Measurements from ENCODE around the gene PPM1B. TPM values are rescaled to one million over a fixed set of nuclear protein-coding genes. Genes with fewer than 3 reads are reported as not detected.

PPM1B gene
- total and polyA plus RNA-seq, 2 of the 8 experiments (the other 6 are each of a cell fraction or from before 2014, with no cell fraction given): 43.6 to 126 TPM

DNA sequence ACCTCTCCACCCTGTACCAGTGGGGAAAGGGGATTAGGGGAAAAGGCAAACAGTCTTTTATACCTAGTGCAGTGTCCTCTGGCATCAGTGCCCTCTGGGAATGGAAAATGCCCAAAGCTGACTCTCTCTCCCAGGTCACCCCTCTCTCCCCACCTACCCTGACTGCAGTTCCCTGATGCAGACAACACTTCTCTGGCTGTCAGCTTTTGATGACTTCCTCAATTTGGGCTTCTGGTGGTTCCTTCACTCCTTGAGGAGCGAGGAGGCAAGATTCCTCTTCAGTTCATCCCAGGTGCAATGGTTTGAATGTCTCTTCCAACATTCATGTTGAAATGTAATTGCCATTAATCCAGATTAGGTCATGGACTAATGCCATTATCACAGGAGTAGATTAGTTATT, 19.7 kb upstream of the PPM1B start:
- no peaks in the 10 kb centered on the region for H3K4me1 ChIP-seq (replicated peaks in 1 of 4; ENCODE audit: control insufficient read depth in 3 of 4, insufficient read depth in 4 of 4, low read length in 3 of 4)
- H3K79me2 ChIP-seq (ENCODE audit: control insufficient read depth in 1 of 2, insufficient read depth in 2 of 2, low read length in 2 of 2): no peaks in the 10 kb centered on the region
- POLR2A ChIA-PET (ENCODE audit: partially characterized antibody): no interaction called here
- peak overlapping the region; percentile 62; the same call in 1 of the 2 replicates for H2BK12ac ChIP-seq (ENCODE audit: low read depth, low read length)
- no peak overlapping the region for H3K56ac ChIP-seq (replicated peaks; ENCODE audit: insufficient read length, low read depth, low read length)
- no peak overlapping the region; the same call in 1 of the 2 replicates for H2AK5ac ChIP-seq (ENCODE audit: low read depth, low read length)
- no peak overlapping the region for H3K18ac ChIP-seq (ENCODE audit: extremely low read depth, low read length)
- H3K27me3 ChIP-seq (replicated peaks in 1 of 4; ENCODE audit: control insufficient read depth in 3 of 4, extremely low read depth in 1 of 4, insufficient read depth in 3 of 4, low read length in 3 of 4): no peaks in the 10 kb centered on the region
- no peaks in the 10 kb centered on the region for H3K79me1 ChIP-seq (ENCODE audit: low read depth, low read length)
- no peak overlapping the region for H2BK5ac ChIP-seq (ENCODE audit: low read depth, low read length)
- no peak overlapping the region for H3K23ac ChIP-seq (ENCODE audit: insufficient read length)
- H3K36me3 ChIP-seq (ENCODE audit: control insufficient read depth in 2 of 4, insufficient read depth in 4 of 4, low read length in 3 of 4): no peaks in the 10 kb centered on the region
- H3K23me2 ChIP-seq (ENCODE audit: low read depth, low read length): no peaks in the 10 kb centered on the region
- 71% methylated on average over 1 of the region's 1 CpG; no CpG with 5 or more reads in 1 of the 2 experiments for WGBS, 2 experiments (ENCODE audit: extremely low coverage in 1 of 2, insufficient coverage in 1 of 2, insufficient read length in 1 of 2, insufficient replicate concordance in 2 of 2, low coverage in 1 of 2, low lambda C conversion rate in 2 of 2, missing lambda C conversion rate in 1 of 2)
- no peak overlapping the region; the same call in 1 of the 2 replicates for H4K8ac ChIP-seq (ENCODE audit: extremely low read depth, insufficient read depth, low read length)
- FAIRE-seq: no peak
- H4K91ac ChIP-seq (replicated peaks; ENCODE audit: insufficient read length, low read length): no peak overlapping the region
- H3K14ac ChIP-seq (ENCODE audit: insufficient read length): no peak overlapping the region
- H3K4ac ChIP-seq (replicated peaks; ENCODE audit: insufficient read length, low read depth, low read length): peak overlapping the region; percentile 79
- DNase-seq (ENCODE audit: low read depth in 1 of 2, low spot score in 2 of 2): no peak
- no peak overlapping the region for H3K4me2 ChIP-seq (ENCODE audit: insufficient read depth in 1 of 2, low read depth in 2 of 2, low read length in 2 of 2)
- peak overlapping the region; percentile 61; the same call in 1 of the 2 replicates for H2BK15ac ChIP-seq (ENCODE audit: low read length)
- H3K9ac ChIP-seq (replicated peaks in 1 of 4; ENCODE audit: extremely low read depth in 1 of 4, low read depth in 3 of 4, low read length in 3 of 4): no peak overlapping the region
- H2BK20ac ChIP-seq (ENCODE audit: low read length): peak overlapping the region; percentile 86
- CTCF ChIA-PET (ENCODE audit: partially characterized antibody): interaction anchor here (1.2 kb wide), 1 partner anchor 57 kb away, joined by 3 read pairs; no protein-coding TSS in a partner anchor
- peaks cover 0 to 2% of the 10 kb centered on the region in 2 experiments; a peak in 1 of 4 replicates for H3K9me3 ChIP-seq (ENCODE audit: insufficient read depth in 2 of 2, low read depth in 1 of 2, low read length in 1 of 2)
- H3K27ac ChIP-seq (ENCODE audit: low read depth, low read length): no peak overlapping the region
- no peak overlapping the region for H2BK120ac ChIP-seq (replicated peaks; ENCODE audit: low read depth, low read length)
- H3K4me3 ChIP-seq (ENCODE audit: extremely low read depth in 1 of 4, insufficient read depth in 2 of 4, low read depth in 3 of 4, low read length in 4 of 4): no peak overlapping the region
- no peak overlapping the region for H4K5ac ChIP-seq (ENCODE audit: insufficient read length, low read depth, low read length)
- H2AFZ ChIP-seq (ENCODE audit: low read length): no peak overlapping the region; the same call in 1 of the 2 replicates
- H4K20me1 ChIP-seq (replicated peaks in 1 of 2; ENCODE audit: control insufficient read depth in 1 of 2, insufficient read depth in 2 of 2, low read length in 2 of 2): no peaks in the 10 kb centered on the region
- TF ChIP-seq HDAC2 (IDR thresholded peaks at IDR 0.05; ENCODE audit: borderline replicate concordance in 1 of 2, low read depth in 2 of 2, low read length in 2 of 2) (no peak), MAFK (IDR thresholded peaks at IDR 0.05; ENCODE audit: low read depth, low read length) (no peak), CBX5 (IDR thresholded peaks at IDR 0.05; ENCODE audit: low read depth, low read length) (no peak), SIX5 (IDR thresholded peaks at IDR 0.05; ENCODE audit: low read depth, low read length) (no peak), EP300 (IDR thresholded peaks at IDR 0.05; ENCODE audit: borderline replicate concordance in 1 of 2, low read depth in 2 of 2, low read length in 2 of 2) (no peak), KDM1A (IDR thresholded peaks at IDR 0.05; ENCODE audit: borderline replicate concordance, low read length) (no peak), TAF1 (IDR thresholded peaks at IDR 0.05; ENCODE audit: low read depth, low read length) (no peak), POLR2A (IDR thresholded peaks at IDR 0.05; ENCODE audit: control extremely low read depth in 1 of 2, low read depth in 2 of 2, low read length in 2 of 2) (no peak), SP2 (IDR thresholded peaks at IDR 0.05; ENCODE audit: low read length) (no peak), FOSL1 (IDR thresholded peaks at IDR 0.05; ENCODE audit: insufficient read depth, low read depth, low read length) (no peak), SRF (IDR thresholded peaks at IDR 0.05; ENCODE audit: low read depth, low read length) (no peak), BACH1 (IDR thresholded peaks at IDR 0.05; ENCODE audit: low read length) (no peak)
- TF ChIP-seq, protein P1, sequence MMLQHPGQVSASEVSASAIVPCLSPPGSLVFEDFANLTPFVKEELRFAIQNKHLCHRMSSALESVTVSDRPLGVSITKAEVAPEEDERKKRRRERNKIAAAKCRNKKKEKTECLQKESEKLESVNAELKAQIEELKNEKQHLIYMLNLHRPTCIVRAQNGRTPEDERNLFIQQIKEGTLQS (IDR thresholded peaks at IDR 0.05; ENCODE audit: insufficient read depth, low read depth, low read length): no peak
- TF ChIP-seq, protein P2, sequence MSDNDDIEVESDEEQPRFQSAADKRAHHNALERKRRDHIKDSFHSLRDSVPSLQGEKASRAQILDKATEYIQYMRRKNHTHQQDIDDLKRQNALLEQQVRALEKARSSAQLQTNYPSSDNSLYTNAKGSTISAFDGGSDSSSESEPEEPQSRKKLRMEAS (IDR thresholded peaks at IDR 0.05): no peak
